Measurements from ENCODE around the gene AGBL1. TPM values are rescaled to one million over a fixed set of nuclear protein-coding genes. Genes with fewer than 3 reads are reported as not detected.

The AGBL1 gene
- total RNA-seq, 6 experiments from 2014 or later, result not detected

DNA sequence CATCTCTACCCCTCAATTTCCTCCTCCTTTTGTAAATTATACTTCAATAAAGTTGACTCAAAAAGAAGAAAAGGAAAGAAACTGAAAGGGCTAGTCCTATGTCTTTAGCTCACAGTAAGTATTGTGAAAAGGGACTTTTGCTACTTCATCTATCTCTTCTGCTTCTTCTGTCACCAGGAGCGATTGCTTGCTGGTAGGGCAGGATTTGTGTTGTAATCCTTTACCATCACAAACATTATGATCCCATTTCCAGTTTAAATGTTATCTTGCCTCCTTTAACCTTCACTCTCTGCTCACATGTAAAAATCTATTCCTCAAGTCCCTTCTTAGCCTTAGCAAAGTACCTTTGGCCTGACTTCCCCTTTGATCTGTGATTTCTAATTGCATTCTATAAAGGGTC lies 537.1 kb downstream of the AGBL1 start:
- TF ChIP-seq, protein P1, sequence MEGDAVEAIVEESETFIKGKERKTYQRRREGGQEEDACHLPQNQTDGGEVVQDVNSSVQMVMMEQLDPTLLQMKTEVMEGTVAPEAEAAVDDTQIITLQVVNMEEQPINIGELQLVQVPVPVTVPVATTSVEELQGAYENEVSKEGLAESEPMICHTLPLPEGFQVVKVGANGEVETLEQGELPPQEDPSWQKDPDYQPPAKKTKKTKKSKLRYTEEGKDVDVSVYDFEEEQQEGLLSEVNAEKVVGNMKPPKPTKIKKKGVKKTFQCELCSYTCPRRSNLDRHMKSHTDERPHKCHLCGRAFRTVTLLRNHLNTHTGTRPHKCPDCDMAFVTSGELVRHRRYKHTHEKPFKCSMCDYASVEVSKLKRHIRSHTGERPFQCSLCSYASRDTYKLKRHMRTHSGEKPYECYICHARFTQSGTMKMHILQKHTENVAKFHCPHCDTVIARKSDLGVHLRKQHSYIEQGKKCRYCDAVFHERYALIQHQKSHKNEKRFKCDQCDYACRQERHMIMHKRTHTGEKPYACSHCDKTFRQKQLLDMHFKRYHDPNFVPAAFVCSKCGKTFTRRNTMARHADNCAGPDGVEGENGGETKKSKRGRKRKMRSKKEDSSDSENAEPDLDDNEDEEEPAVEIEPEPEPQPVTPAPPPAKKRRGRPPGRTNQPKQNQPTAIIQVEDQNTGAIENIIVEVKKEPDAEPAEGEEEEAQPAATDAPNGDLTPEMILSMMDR (IDR thresholded peaks at IDR 0.05), result no peak
- no peak for TF ChIP-seq POLR2A (IDR thresholded peaks at IDR 0.05)
- Histone ChIP-seq H3K27me3 (no peaks in the 10 kb centered on the region), H3K36me3 (no peaks in the 10 kb centered on the region), H3K4me1 (no peaks in the 10 kb centered on the region), H3K4me3 (no peak overlapping the region), H3K9me3 (no peaks in the 10 kb centered on the region), H3K27ac (no peak overlapping the region)
- intact Hi-C loops (cut with DNase I), result no loop called here
- 42% methylated on average over 1 of the region's 1 CpG for WGBS (ENCODE audit: insufficient coverage, low coverage, low lambda C conversion rate, missing lambda C conversion rate)
- DNase-seq, result no peak
- no peak for ATAC-seq

DNA sequence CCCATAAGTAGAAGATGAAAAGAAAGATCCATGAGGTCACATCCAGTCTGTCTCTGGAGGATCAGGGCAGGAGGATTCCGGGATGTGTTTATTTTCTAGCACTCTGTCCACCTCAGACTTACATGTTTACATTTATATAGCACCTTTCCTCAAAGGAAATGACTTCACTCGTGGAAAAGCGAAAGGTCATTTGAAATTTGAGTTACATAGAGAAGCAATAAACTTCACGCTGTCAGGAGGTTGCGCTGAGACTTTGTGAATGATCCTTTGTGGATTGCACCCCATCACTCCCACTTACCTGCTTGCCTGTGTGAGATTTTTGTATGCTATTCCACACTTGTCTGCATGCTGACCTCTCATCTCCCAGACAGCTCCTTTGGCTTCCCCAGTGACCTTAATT lies 540.5 kb downstream of the AGBL1 start:
- Histone ChIP-seq H3K4me1 (no peaks in the 10 kb centered on the region), H3K9me3 (no peaks in the 10 kb centered on the region), H3K4me3 (no peak overlapping the region), H3K36me3 (no peaks in the 10 kb centered on the region), H3K27me3 (peaks cover 0 to 5% of the 10 kb centered on the region in 2 donors), H3K27ac (no peak overlapping the region)
- TF ChIP-seq POLR2A (IDR thresholded peaks at IDR 0.05), result no peak
- TF ChIP-seq, protein P1 (IDR thresholded peaks at IDR 0.05), result no peak
- ATAC-seq (no peak), DNase-seq (no peak)
- WGBS (ENCODE audit: insufficient coverage, low coverage, low lambda C conversion rate, missing lambda C conversion rate), result 36% methylated on average over 5 of the region's 5 CpGs
- intact Hi-C loops (cut with DNase I), result no loop called here

DNA sequence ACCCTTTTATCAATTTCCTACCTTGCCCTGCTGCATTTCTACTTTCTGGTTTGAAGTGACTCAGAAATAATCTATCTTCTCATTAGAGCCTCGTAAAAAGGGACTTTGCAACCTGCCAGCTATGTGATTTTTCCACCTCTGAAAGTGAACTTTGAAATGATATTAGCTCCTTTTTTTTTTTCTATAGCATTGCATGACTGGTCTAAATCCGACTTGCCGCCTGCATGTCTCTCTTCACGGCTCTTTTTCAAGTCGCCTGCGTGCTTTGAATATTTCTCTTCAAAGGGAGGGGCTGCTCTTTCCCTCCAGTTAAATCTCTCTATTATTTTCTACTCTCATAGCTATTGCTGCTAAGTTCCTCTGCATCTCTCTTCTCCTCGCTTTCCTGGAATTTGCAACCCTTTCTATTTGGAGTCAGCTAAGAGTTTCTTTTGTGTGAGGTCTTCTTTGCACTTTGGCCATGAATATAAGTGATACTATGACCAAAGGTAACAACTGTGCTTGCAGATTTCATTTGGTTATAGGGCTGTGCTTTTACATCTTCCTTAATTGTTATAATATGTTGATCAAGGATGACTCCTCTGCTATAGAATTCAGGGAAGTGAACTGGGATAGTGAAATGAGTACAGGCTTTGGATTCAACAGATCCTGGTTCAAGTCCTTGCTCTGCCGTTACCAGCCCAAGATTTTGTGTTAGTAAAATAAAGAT lies 541.1 kb downstream of the AGBL1 start:
- no peak overlapping the region for H3K4me3 ChIP-seq
- no peaks in the 10 kb centered on the region for H3K36me3 ChIP-seq
- H3K9me3 ChIP-seq, result no peaks in the 10 kb centered on the region
- ATAC-seq (no peak), DNase-seq (no peak)
- no peaks in the 10 kb centered on the region for H3K4me1 ChIP-seq
- WGBS (ENCODE audit: insufficient coverage, low coverage, low lambda C conversion rate, missing lambda C conversion rate), result 32% methylated on average over 8 of the region's 8 CpGs
- no peak overlapping the region for H3K27ac ChIP-seq
- TF ChIP-seq, protein P1 (IDR thresholded peaks at IDR 0.05), result no peak
- no peak for TF ChIP-seq POLR2A (IDR thresholded peaks at IDR 0.05)
- intact Hi-C loops (cut with DNase I), result no loop called here
- peaks cover 0 to 5% of the 10 kb centered on the region in 2 donors for H3K27me3 ChIP-seq

DNA sequence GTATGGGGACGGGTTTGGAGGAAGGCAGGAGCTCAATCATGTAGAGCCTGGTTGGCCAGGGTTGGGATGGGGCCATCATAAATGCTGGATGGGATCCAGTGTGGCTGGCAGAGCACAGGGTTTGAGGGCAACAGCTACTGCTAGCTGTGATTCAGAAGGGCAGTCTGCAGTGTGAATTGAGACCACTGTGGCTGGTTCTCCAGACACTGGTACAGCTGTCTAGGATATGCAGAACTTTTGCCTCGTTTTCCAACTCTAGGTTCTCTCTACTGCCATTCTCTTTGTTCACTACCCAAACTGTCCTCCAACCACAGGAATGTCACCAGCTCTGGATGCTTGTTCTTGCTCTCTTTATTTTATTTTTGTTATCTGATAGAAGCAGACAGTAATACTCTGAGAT lies 543.6 kb downstream of the AGBL1 start:
- no peak for TF ChIP-seq POLR2A (IDR thresholded peaks at IDR 0.05)
- TF ChIP-seq, protein P1 (IDR thresholded peaks at IDR 0.05), result no peak
- no peaks in the 10 kb centered on the region for H3K4me1 ChIP-seq
- 23% methylated on average over 2 of the region's 2 CpGs for WGBS (ENCODE audit: insufficient coverage, low coverage, low lambda C conversion rate, missing lambda C conversion rate)
- H3K27me3 ChIP-seq, result peaks cover 0 to 5% of the 10 kb centered on the region in 2 donors
- intact Hi-C loops (cut with DNase I), result no loop called here
- DNase-seq, result no peak
- ATAC-seq, result no peak
- no peaks in the 10 kb centered on the region for H3K9me3 ChIP-seq
- no peaks in the 10 kb centered on the region for H3K36me3 ChIP-seq
- H3K27ac ChIP-seq, result no peak overlapping the region
- no peak overlapping the region for H3K4me3 ChIP-seq

Data from right lobe of liver (tissue), 6 donors.